Activated CD4-positive, alpha-beta T cell treated with anti-CD3 and anti-CD28 coated beads for 36 hours (primary cell): Measurements from ENCODE around the gene PRDM16. TPM values are rescaled to one million over a fixed set of nuclear protein-coding genes. Genes with fewer than 3 reads are reported as not detected.

Source experiments
- ATAC-seq: fragments of 200-7000 bp; cut with Tn5 transposase; one replicate; pipeline ENCODE4 v1.10.0; 2021; ENCODE audit warnings: mild to moderate bottlenecking, moderate library complexity
- CTCF ChIA-PET: fragments of 350-600 bp; sonication (Branson Sonifier 250); formaldehyde crosslinking; loops from one replicate; lab custom pipeline; 2021; ENCODE audit warnings: antibody characterized with exemption; lab: Charles Lee
- POLR2A ChIA-PET: fragments of 350-600 bp; sonication (Branson Sonifier 250); formaldehyde crosslinking; loops from one replicate; lab custom pipeline; 2021; ENCODE audit warnings: antibody characterized with exemption, inconsistent platforms; lab: Charles Lee
- DNase-seq: peaks from one replicate; pipeline ENCODE4 v3.0.0-alpha.2; 2020
- H3K27ac Mint-ChIP-seq: one replicate; pipeline ENCODE4 v1.8.0; 2021; ENCODE audit warnings: mixed read lengths
- H3K27me3 Mint-ChIP-seq: one replicate; pipeline ENCODE4 v1.8.0; 2021; ENCODE audit warnings: mixed read lengths
- H3K36me3 Mint-ChIP-seq: one replicate; pipeline ENCODE4 v1.8.0; 2021; ENCODE audit warnings: low read depth, mixed read lengths
- H3K4me1 Mint-ChIP-seq: one replicate; pipeline ENCODE4 v1.8.0; 2021; ENCODE audit warnings: mixed read lengths
- H3K4me3 Mint-ChIP-seq: one replicate; pipeline ENCODE4 v1.8.0; 2021; ENCODE audit warnings: mild to moderate bottlenecking, moderate library complexity, mixed read lengths
- H3K9me3 Mint-ChIP-seq: one replicate; pipeline ENCODE4 v1.8.0; 2021; ENCODE audit warnings: low read depth, mixed read lengths
- intact Hi-C, 2 experiments: fragments of 100-400 bp; cut with DNase I in 1 of 2; cut with micrococcal nuclease in 1 of 2; formaldehyde crosslinking; loops; one replicate each; pipeline versions ENCODE4 v1.14.2 to v1.15.1; 2022 to 2024; cut with DNase I, micrococcal nuclease
- total RNA-seq, 2 experiments: library from RNA; stranded (reverse); gene quantifications; one replicate each; pipeline ENCODE4 v1.2.3, GENCODE V29; 2021

The PRDM16 gene
- total RNA-seq, 2 experiments from 2014 or later, result 0.32 TPM; not detected in 1

GRCh38 chr1:3326516-3327388, 257.7 kb downstream of the PRDM16 start:
- peaks cover 3% of the 10 kb centered on the region for H3K27me3 Mint-ChIP-seq
- intact Hi-C loops, result no loop called here
- no peaks in the 10 kb centered on the region for H3K9me3 Mint-ChIP-seq
- no peaks in the 10 kb centered on the region for H3K4me1 Mint-ChIP-seq
- H3K4me3 Mint-ChIP-seq, result no peak overlapping the region
- no peaks in the 10 kb centered on the region for H3K36me3 Mint-ChIP-seq
- POLR2A ChIA-PET, result no interaction called here
- ATAC-seq, result no peak
- CTCF ChIA-PET, result no interaction called here
- H3K27ac Mint-ChIP-seq, result no peak overlapping the region
- DNase-seq, result no peak

- peaks cover 3% of the 10 kb centered on the region for H3K27me3 Mint-ChIP-seq
- no peaks in the 10 kb centered on the region for H3K9me3 Mint-ChIP-seq
- no peak for DNase-seq
- CTCF ChIA-PET, result no interaction called here
- no peak for ATAC-seq
- POLR2A ChIA-PET, result no interaction called here
- H3K4me3 Mint-ChIP-seq, result no peak overlapping the region
- no peaks in the 10 kb centered on the region for H3K4me1 Mint-ChIP-seq
- no peaks in the 10 kb centered on the region for H3K36me3 Mint-ChIP-seq
- H3K27ac Mint-ChIP-seq, result no peak overlapping the region
- intact Hi-C loops, result no loop called here
These were observed 258.3 kb downstream of the PRDM16 start for GRCh38 chr1:3327389-3327702.

GRCh38 chr1:3327936-3328590, 259.1 kb downstream of the PRDM16 start:
- Mint-ChIP-seq H3K27me3 (peaks cover 6% of the 10 kb centered on the region), H3K4me3 (no peak overlapping the region), H3K27ac (no peak overlapping the region), H3K36me3 (no peaks in the 10 kb centered on the region), H3K9me3 (no peaks in the 10 kb centered on the region), H3K4me1 (no peaks in the 10 kb centered on the region)
- POLR2A ChIA-PET, result no interaction called here
- intact Hi-C loops, result no loop called here
- CTCF ChIA-PET, result interaction anchor here (0.8 kb wide), 1 partner anchor 131 kb away, joined by 3 read pairs; no protein-coding TSS in a partner anchor
- ATAC-seq (no peak), DNase-seq (no peak)

DNA sequence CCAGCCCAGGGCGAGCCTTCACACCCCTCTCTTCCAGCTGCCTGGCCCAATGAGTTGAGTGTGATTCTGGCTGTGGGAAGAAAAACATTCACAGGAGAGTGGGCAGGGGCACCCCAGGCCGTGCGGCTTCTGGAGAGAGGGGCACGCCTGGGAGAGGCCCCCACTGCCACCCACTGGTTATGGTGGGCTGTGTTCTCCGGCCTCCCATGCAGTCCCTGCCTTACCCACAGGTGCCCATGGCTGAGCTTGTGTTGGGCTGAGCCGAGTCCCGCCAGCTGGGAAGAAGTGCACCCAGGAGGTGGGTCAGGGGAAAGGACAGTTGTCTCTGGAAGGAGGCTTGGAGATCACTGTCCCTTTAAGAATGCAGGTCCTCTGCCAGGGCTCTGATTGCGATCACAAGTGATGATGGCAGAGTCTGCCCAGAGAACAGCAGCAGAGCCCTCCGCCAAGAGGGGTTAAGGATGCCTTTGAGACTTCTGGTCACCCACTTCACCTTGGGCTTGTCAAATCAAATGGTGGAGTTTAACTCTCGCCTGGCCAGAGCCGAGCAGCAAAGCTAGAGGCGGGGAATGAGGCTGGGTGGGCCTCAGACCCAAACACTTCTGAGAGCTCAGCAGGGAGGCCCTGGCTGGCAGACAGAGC, 260.8 kb downstream of the PRDM16 start:
- intact Hi-C loops, result no loop called here
- ChIA-PET POLR2A (no interaction called here), CTCF (no interaction called here)
- H3K4me1 Mint-ChIP-seq, result no peaks in the 10 kb centered on the region
- H3K36me3 Mint-ChIP-seq, result no peaks in the 10 kb centered on the region
- ATAC-seq, result no peak
- H3K27ac Mint-ChIP-seq, result no peak overlapping the region
- no peak overlapping the region for H3K4me3 Mint-ChIP-seq
- H3K9me3 Mint-ChIP-seq, result no peaks in the 10 kb centered on the region
- DNase-seq, result no peak
- H3K27me3 Mint-ChIP-seq, result peaks cover 4% of the 10 kb centered on the region

DNA sequence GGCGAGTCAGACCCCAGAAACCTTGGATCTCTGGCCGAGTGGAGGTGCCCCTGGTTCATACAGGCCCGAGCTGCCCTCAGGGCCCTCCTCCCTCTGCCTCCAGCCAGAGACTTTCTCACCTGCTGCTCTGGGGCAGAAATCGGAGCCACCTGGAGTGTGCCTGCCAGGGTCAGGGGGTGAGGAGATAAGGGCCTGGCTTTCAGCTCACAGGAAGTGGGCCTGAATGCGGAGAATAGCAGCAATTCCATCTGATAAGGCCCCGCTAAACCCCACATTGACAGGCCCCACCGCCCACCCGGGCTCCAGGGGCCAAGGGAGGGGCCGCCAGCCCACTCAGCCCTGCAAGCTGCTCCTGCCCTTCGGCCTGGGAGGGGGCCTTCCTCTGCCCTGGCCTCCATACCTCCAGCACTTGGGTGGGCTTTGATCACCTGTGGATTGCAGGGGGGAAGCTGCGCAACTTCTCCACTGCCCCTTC, 261.8 kb downstream of the PRDM16 start:
- H3K27me3 Mint-ChIP-seq, result peaks cover 4% of the 10 kb centered on the region
- intact Hi-C loops, result no loop called here
- ATAC-seq (no peak), DNase-seq (no peak)
- no peak overlapping the region for H3K27ac Mint-ChIP-seq
- no peaks in the 10 kb centered on the region for H3K36me3 Mint-ChIP-seq
- no peaks in the 10 kb centered on the region for H3K9me3 Mint-ChIP-seq
- CTCF ChIA-PET, result no interaction called here
- POLR2A ChIA-PET, result no interaction called here
- no peaks in the 10 kb centered on the region for H3K4me1 Mint-ChIP-seq
- H3K4me3 Mint-ChIP-seq, result no peak overlapping the region

DNA sequence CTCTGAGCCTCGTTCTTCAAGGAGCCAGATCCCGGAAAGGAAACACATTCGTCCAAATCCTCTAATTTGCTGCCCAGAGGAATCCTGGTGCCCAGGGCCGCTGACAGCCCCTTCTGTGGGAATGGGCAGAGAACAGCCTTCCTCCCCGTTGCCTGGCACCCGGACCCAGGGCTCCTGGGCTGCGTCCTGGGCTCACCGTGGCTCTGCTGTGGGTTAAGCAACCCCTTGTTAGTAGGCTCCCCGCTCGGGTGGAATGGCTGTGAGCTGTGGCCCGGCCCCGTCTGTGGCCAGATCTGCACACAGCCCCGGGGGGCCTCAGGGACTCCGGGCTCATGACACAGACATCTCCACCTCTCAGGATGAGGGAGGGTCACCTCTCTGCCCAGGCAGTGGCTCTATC, 262.6 kb downstream of the PRDM16 start:
- Mint-ChIP-seq H3K36me3 (no peaks in the 10 kb centered on the region), H3K27ac (no peak overlapping the region), H3K9me3 (no peaks in the 10 kb centered on the region), H3K27me3 (peaks cover 4% of the 10 kb centered on the region), H3K4me1 (no peaks in the 10 kb centered on the region), H3K4me3 (no peak overlapping the region)
- ChIA-PET CTCF (no interaction called here), POLR2A (no interaction called here)
- no peak for ATAC-seq
- intact Hi-C loops, result no loop called here
- no peak for DNase-seq

GRCh38 chr1:3332043-3332442, 263.0 kb downstream of the PRDM16 start:
- ChIA-PET CTCF (no interaction called here), POLR2A (no interaction called here)
- no peaks in the 10 kb centered on the region for H3K9me3 Mint-ChIP-seq
- peaks cover 4% of the 10 kb centered on the region for H3K27me3 Mint-ChIP-seq
- H3K4me1 Mint-ChIP-seq, result no peaks in the 10 kb centered on the region
- no peak for DNase-seq
- H3K27ac Mint-ChIP-seq, result no peak overlapping the region
- ATAC-seq, result no peak
- intact Hi-C loops, result no loop called here
- H3K36me3 Mint-ChIP-seq, result no peaks in the 10 kb centered on the region
- H3K4me3 Mint-ChIP-seq, result no peak overlapping the region

DNA sequence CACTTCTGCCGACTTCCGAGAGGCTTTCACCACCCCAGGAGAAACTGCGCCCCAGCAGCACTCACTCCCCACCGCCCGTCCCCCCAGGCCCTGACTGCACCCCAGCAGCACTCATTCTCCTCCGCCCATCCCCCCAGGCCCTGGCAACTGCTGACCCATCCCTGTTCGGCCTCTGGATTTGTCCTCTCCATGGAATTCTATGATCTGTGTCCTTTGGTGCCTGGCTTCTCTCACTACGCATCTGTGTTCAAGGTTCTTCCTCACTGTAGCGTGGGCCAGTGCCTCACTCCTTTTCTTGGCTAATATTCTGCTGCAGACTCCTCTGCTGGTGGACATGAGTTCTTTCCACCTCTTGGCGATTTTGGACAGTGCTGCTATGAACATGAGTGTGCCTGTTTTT, 263.7 kb downstream of the PRDM16 start:
- ATAC-seq (no peak), DNase-seq (no peak)
- no peak overlapping the region for H3K4me3 Mint-ChIP-seq
- no peak overlapping the region for H3K27ac Mint-ChIP-seq
- intact Hi-C loops, result no loop called here
- H3K36me3 Mint-ChIP-seq, result no peaks in the 10 kb centered on the region
- H3K9me3 Mint-ChIP-seq, result no peaks in the 10 kb centered on the region
- ChIA-PET CTCF (interaction anchor here (0.6 kb wide), 1 partner anchor 8 kb away, joined by 4 read pairs; no protein-coding TSS in a partner anchor), POLR2A (no interaction called here)
- H3K27me3 Mint-ChIP-seq, result peaks cover 4% of the 10 kb centered on the region
- no peaks in the 10 kb centered on the region for H3K4me1 Mint-ChIP-seq

DNA sequence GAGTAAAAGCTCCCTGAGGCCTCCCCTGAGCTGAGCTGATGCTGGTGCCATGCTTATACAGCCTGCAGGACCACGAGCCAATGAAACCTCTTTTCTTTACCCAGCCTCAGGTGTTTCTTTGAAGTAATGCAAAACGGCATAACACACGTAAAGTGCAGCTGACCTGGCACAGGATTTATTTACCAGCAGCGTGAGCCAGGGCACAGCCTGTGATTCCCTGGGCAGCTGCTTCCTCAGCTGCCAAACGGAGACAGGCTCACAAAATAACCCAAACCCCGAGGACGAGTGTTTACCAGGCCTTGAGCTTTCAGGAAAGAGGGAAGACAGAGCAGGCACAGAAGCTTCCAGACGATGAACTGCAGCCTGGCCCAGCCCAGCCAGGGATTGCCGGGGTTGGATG, 264.9 kb downstream of the PRDM16 start:
- Mint-ChIP-seq H3K27ac (no peak overlapping the region), H3K9me3 (no peaks in the 10 kb centered on the region), H3K4me1 (no peaks in the 10 kb centered on the region), H3K4me3 (no peak overlapping the region), H3K27me3 (peaks cover 4% of the 10 kb centered on the region), H3K36me3 (no peaks in the 10 kb centered on the region)
- intact Hi-C loops, result no loop called here
- ChIA-PET POLR2A (no interaction called here), CTCF (no interaction called here)
- DNase-seq (no peak), ATAC-seq (no peak)

DNA sequence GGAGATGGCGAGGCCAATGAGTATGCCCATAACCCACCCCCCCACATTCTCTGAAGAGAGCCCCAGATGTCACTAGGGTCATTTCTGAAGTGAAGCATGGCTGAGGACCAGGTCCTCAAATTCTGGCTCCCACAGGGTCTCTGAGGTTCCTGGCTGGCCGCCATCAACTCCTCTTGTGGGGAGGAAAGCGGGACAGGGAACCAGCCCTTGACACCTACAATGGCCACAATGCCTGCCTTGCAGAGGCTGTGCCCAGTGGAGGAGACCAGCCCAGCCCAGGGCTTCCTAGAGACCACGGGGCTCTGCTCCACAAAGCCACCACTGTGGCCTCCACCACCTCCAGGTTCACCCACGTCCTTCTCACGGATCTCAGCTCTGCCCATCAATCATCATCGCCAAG, 265.4 kb downstream of the PRDM16 start:
- peaks cover 4% of the 10 kb centered on the region for H3K27me3 Mint-ChIP-seq
- ATAC-seq, result no peak
- H3K4me3 Mint-ChIP-seq, result no peak overlapping the region
- intact Hi-C loops, result no loop called here
- H3K9me3 Mint-ChIP-seq, result no peaks in the 10 kb centered on the region
- ChIA-PET POLR2A (no interaction called here), CTCF (no interaction called here)
- H3K27ac Mint-ChIP-seq, result no peak overlapping the region
- H3K36me3 Mint-ChIP-seq, result no peaks in the 10 kb centered on the region
- no peak for DNase-seq
- H3K4me1 Mint-ChIP-seq, result no peaks in the 10 kb centered on the region

DNA sequence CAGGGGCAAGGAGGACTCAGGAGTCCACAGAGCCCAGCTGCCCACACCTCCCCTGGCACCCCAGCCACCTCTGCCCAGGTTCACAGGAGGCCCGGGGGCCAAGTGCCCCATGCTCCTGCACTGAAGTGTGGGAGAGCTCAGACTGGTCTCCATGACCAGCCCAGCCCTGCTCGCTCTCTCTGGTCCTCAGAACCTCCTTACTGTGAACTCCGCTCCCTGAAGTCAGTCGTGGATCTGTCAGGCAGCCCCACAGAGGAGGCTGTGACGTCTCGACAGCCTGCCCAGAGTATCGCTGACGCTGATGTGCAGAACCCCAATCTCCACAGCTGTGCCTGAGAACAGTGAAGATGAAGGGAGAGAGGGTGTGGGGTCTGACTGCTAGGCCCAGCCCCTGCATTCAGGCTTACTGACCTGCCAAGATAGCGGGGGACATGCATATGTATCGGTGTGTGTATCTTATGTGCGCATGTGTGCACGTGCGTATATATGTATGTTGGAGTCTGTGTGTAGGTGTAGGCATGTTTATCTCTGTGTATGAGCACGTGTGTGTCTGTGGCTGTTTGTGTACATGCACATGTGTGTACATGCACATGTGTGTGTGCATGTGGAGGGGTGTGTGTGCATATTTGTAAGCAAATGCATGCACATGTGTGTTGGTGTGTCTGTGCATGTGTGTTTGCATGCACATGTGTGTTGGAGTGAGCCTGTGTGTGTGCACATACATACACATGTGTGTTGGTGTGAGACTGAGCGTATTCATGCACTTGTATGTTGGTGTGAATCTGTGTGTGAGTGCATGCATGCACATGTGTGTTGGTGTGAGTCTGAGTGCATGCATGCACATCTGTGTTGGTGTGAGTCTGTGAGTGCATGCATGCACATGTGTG, 267.0 kb downstream of the PRDM16 start:
- POLR2A ChIA-PET, result no interaction called here
- intact Hi-C loops, result no loop called here
- Mint-ChIP-seq H3K27me3 (peaks cover 4% of the 10 kb centered on the region), H3K9me3 (no peaks in the 10 kb centered on the region), H3K36me3 (no peaks in the 10 kb centered on the region), H3K27ac (no peak overlapping the region), H3K4me3 (no peak overlapping the region), H3K4me1 (no peaks in the 10 kb centered on the region)
- CTCF ChIA-PET, result no interaction called here
- DNase-seq (no peak), ATAC-seq (no peak)
